ENCODE results near the gene TSTD1.

DNA sequence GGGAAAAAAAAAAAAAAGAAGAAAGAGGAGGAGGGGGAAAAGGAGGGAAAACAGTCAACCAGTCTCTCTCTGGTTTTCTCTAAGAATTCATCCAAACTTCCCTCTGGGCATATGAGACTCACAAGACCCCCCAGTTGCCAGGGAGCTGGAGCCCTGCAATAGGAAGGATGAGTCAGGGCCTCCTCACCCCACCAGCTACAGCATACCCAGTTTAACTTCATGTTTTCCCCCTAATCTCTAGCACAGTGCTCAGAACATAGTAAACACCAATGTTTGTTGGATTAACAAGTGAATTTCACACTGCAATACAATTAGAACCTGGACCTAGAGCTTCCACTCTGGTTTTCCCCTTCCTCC is 25.7 kb downstream of the TSTD1 start:
- TF ChIP-seq, protein P1, sequence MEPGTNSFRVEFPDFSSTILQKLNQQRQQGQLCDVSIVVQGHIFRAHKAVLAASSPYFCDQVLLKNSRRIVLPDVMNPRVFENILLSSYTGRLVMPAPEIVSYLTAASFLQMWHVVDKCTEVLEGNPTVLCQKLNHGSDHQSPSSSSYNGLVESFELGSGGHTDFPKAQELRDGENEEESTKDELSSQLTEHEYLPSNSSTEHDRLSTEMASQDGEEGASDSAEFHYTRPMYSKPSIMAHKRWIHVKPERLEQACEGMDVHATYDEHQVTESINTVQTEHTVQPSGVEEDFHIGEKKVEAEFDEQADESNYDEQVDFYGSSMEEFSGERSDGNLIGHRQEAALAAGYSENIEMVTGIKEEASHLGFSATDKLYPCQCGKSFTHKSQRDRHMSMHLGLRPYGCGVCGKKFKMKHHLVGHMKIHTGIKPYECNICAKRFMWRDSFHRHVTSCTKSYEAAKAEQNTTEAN (CRISPR knock-in tag; IDR thresholded peaks at IDR 0.05), result no peak
- TF ChIP-seq, protein P2, sequence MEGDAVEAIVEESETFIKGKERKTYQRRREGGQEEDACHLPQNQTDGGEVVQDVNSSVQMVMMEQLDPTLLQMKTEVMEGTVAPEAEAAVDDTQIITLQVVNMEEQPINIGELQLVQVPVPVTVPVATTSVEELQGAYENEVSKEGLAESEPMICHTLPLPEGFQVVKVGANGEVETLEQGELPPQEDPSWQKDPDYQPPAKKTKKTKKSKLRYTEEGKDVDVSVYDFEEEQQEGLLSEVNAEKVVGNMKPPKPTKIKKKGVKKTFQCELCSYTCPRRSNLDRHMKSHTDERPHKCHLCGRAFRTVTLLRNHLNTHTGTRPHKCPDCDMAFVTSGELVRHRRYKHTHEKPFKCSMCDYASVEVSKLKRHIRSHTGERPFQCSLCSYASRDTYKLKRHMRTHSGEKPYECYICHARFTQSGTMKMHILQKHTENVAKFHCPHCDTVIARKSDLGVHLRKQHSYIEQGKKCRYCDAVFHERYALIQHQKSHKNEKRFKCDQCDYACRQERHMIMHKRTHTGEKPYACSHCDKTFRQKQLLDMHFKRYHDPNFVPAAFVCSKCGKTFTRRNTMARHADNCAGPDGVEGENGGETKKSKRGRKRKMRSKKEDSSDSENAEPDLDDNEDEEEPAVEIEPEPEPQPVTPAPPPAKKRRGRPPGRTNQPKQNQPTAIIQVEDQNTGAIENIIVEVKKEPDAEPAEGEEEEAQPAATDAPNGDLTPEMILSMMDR (IDR thresholded peaks at IDR 0.05), result no peak

Data from WTC11 (cell line).